Activated CD4-positive, alpha-beta T cell treated with anti-CD3 and anti-CD28 coated beads, Interleukin-2, amount 10 ng/mL, durations not matched to agents 24 days and 14 days (primary cell): ENCODE data around the gene SLC37A3. TPM values are rescaled to one million over a fixed set of nuclear protein-coding genes. Genes with fewer than 3 reads are reported as not detected.
A peak's percentile ranks its signal among the peaks of the same experiment; 100 is the strongest.
"Not testable (repeated sequence)": the region's sequence is repeated elsewhere in the genome, so short reads cannot be mapped to it uniquely, and the experiment has no call there.

ENCODE experiments used
- DNase-seq: peaks from one replicate; pipeline ENCODE4 v3.0.0; 2022
- H3K27ac Mint-ChIP-seq: one replicate; pipeline ENCODE4 v1.8.0; 2022; ENCODE audit warnings: mild to moderate bottlenecking, mixed read lengths
- H3K27me3 Mint-ChIP-seq: one replicate; pipeline ENCODE4 v1.8.0; 2022; ENCODE audit warnings: mixed read lengths
- H3K36me3 Mint-ChIP-seq: one replicate; pipeline ENCODE4 v1.8.0; 2022; ENCODE audit warnings: low read depth, mild to moderate bottlenecking, mixed read lengths
- H3K4me1 Mint-ChIP-seq: one replicate; pipeline ENCODE4 v1.8.0; 2021; ENCODE audit warnings: mixed read lengths
- H3K4me3 Mint-ChIP-seq: one replicate; pipeline ENCODE4 v1.8.0; 2022; ENCODE audit warnings: mild to moderate bottlenecking, moderate library complexity, mixed read lengths
- H3K9me3 Mint-ChIP-seq: one replicate; pipeline ENCODE4 v1.8.0; 2021; ENCODE audit warnings: mixed read lengths
- intact Hi-C: fragments of 100-400 bp; cut with micrococcal nuclease; formaldehyde crosslinking; loops from one replicate; pipeline ENCODE4 v1.15.1; 2023
- total RNA-seq: library from RNA; stranded (reverse); gene quantifications from 2 replicates; pipeline ENCODE4 v1.2.3, GENCODE V29; 2022

Gene SLC37A3
- total RNA-seq, 1 donor from 2014 or later, result 162 TPM

- intact Hi-C loops, result no loop called here
- Mint-ChIP-seq H3K36me3 (peaks cover 32% of the 10 kb centered on the region), H3K4me3 (no peak overlapping the region), H3K27ac (peak overlapping the region; percentile 6), H3K27me3 (no peaks in the 10 kb centered on the region), H3K4me1 (peaks cover 21% of the 10 kb centered on the region), H3K9me3 (no peaks in the 10 kb centered on the region)
- DNase-seq, result peak; percentile 67
Observed at GRCh38 chr7:140417456-140418155, 19.3 kb upstream of the SLC37A3 start.

GRCh38 chr7:140416560-140416959 is 18.2 kb upstream of the SLC37A3 start:
- Mint-ChIP-seq H3K4me1 (peaks cover 21% of the 10 kb centered on the region), H3K4me3 (no peak overlapping the region), H3K9me3 (no peaks in the 10 kb centered on the region), H3K27ac (peak overlapping the region; percentile 41), H3K36me3 (peaks cover 36% of the 10 kb centered on the region), H3K27me3 (no peaks in the 10 kb centered on the region)
- DNase-seq, result no peak
- intact Hi-C loops, result no loop called here

- H3K27me3 Mint-ChIP-seq, intact Hi-C loops, H3K9me3 Mint-ChIP-seq, H3K27ac Mint-ChIP-seq, DNase-seq, H3K4me3 Mint-ChIP-seq: not testable (repeated sequence)
- peaks cover 21% of the 10 kb centered on the region for H3K4me1 Mint-ChIP-seq
- H3K36me3 Mint-ChIP-seq, result peaks cover 41% of the 10 kb centered on the region
Observed at GRCh38 chr7:140415816-140416215, 17.5 kb upstream of the SLC37A3 start.

GRCh38 chr7:140415361-140415760 is 17.0 kb upstream of the SLC37A3 start:
- DNase-seq, result no peak
- intact Hi-C loops, result no loop called here
- H3K27me3 Mint-ChIP-seq, result no peaks in the 10 kb centered on the region
- H3K27ac Mint-ChIP-seq, result no peak overlapping the region
- H3K4me1 Mint-ChIP-seq, result peaks cover 21% of the 10 kb centered on the region
- H3K4me3 Mint-ChIP-seq, result no peak overlapping the region
- H3K9me3 Mint-ChIP-seq, result no peaks in the 10 kb centered on the region
- H3K36me3 Mint-ChIP-seq, result peaks cover 42% of the 10 kb centered on the region

- intact Hi-C loops, result loop anchor here (5.0 kb wide), 2 partner anchors 152 to 342 kb away; partner anchors contain the start of gene PARP12
- peak overlapping the region; percentile 91 for H3K27ac Mint-ChIP-seq
- H3K4me1 Mint-ChIP-seq, result peaks cover 34% of the 10 kb centered on the region
- no peaks in the 10 kb centered on the region for H3K27me3 Mint-ChIP-seq
- no peak for DNase-seq
- H3K36me3 Mint-ChIP-seq, result peaks cover 31% of the 10 kb centered on the region
- peak overlapping the region; percentile 90 for H3K4me3 Mint-ChIP-seq
- no peaks in the 10 kb centered on the region for H3K9me3 Mint-ChIP-seq
Observed at GRCh38 chr7:140404565-140405065, 6.3 kb upstream of the SLC37A3 start.

- H3K27ac Mint-ChIP-seq, result peak within 1 kb of the TSS; percentile 97
- no peaks in the 10 kb centered on the region for H3K9me3 Mint-ChIP-seq
- intact Hi-C loops, result loop anchor here (2.0 to 5.0 kb wide), 4 partner anchors 75 to 342 kb away; partner anchors contain the start of genes MKRN1 and PARP12
- no peaks in the 10 kb centered on the region for H3K27me3 Mint-ChIP-seq
- H3K4me1 Mint-ChIP-seq, result peaks cover 34% of the 10 kb centered on the region
- peak; percentile 88 for DNase-seq
- H3K36me3 Mint-ChIP-seq, result peaks cover 31% of the 10 kb centered on the region
- H3K4me3 Mint-ChIP-seq, result peak within 1 kb of the TSS; percentile 90
Observed at GRCh38 chr7:140403878-140404564, 5.7 kb upstream of the SLC37A3 start, which contains the start of gene RAB19. Gene RAB19, plus strand, starts transcription at chr7:140404058. Its CDS starts 3,589 bp downstream, at chr7:140407647.

GRCh38 chr7:140402178-140402835 is 4.0 kb upstream of the SLC37A3 start:
- intact Hi-C loops, result loop anchor here (1.0 to 5.0 kb wide), 8 partner anchors 14 to 340 kb away; partner anchors contain the start of genes MKRN1 and PARP12
- peak; percentile 69 for DNase-seq
- Mint-ChIP-seq H3K36me3 (peaks cover 27% of the 10 kb centered on the region), H3K27me3 (no peaks in the 10 kb centered on the region), H3K9me3 (no peaks in the 10 kb centered on the region), H3K27ac (peak overlapping the region; percentile 97), H3K4me3 (peak overlapping the region; percentile 90), H3K4me1 (peaks cover 39% of the 10 kb centered on the region)

- no peak for DNase-seq
- Mint-ChIP-seq H3K27ac (peak overlapping the region; percentile 58), H3K27me3 (no peaks in the 10 kb centered on the region), H3K36me3 (peaks cover 33% of the 10 kb centered on the region), H3K4me3 (no peak overlapping the region), H3K9me3 (no peaks in the 10 kb centered on the region), H3K4me1 (peaks cover 46% of the 10 kb centered on the region)
- intact Hi-C loops, result loop anchor here (5.0 kb wide), 2 partner anchors 148 to 338 kb away; partner anchors contain the start of gene PARP12
Observed at GRCh38 chr7:140400381-140400780, 2.1 kb upstream of the SLC37A3 start.

- Mint-ChIP-seq H3K27me3 (no peaks in the 10 kb centered on the region), H3K27ac (peak overlapping the region; percentile 92), H3K4me3 (peak overlapping the region; percentile 96), H3K4me1 (peaks cover 35% of the 10 kb centered on the region), H3K36me3 (peaks cover 30% of the 10 kb centered on the region), H3K9me3 (no peaks in the 10 kb centered on the region)
- no peak for DNase-seq
- intact Hi-C loops, result loop anchor here (1.0 kb wide), 1 partner anchor 11 kb away; no protein-coding TSS in a partner anchor
Observed at GRCh38 chr7:140398821-140399220, 491 bp upstream of the SLC37A3 start.

- Mint-ChIP-seq H3K4me3 (no peak overlapping the region), H3K4me1 (peaks cover 12% of the 10 kb centered on the region), H3K9me3 (no peaks in the 10 kb centered on the region), H3K27me3 (no peaks in the 10 kb centered on the region), H3K36me3 (peaks cover 27% of the 10 kb centered on the region), H3K27ac (no peak overlapping the region)
- intact Hi-C loops, result no loop called here
- DNase-seq, result no peak
Observed at GRCh38 chr7:140393756-140394306, 4.5 kb downstream of the SLC37A3 start.

- Mint-ChIP-seq H3K9me3 (no peaks in the 10 kb centered on the region), H3K4me3 (no peak overlapping the region), H3K27ac (no peak overlapping the region), H3K27me3 (no peaks in the 10 kb centered on the region), H3K4me1 (peaks cover 12% of the 10 kb centered on the region), H3K36me3 (peaks cover 23% of the 10 kb centered on the region)
- DNase-seq, result no peak
- intact Hi-C loops, result loop anchor here (2.0 kb wide), 1 partner anchor 33 kb away; no protein-coding TSS in a partner anchor
Observed at GRCh38 chr7:140391634-140392033, 6.7 kb downstream of the SLC37A3 start.

- no peak overlapping the region for H3K27ac Mint-ChIP-seq
- H3K4me3 Mint-ChIP-seq, result no peak overlapping the region
- intact Hi-C loops, result loop anchor here (2.0 kb wide), 1 partner anchor 32 kb away; no protein-coding TSS in a partner anchor
- no peaks in the 10 kb centered on the region for H3K27me3 Mint-ChIP-seq
- DNase-seq, result peak; percentile 68
- no peaks in the 10 kb centered on the region for H3K9me3 Mint-ChIP-seq
- peaks cover 19% of the 10 kb centered on the region for H3K36me3 Mint-ChIP-seq
- H3K4me1 Mint-ChIP-seq, result peaks cover 7% of the 10 kb centered on the region
Observed at GRCh38 chr7:140390466-140391190, 7.7 kb downstream of the SLC37A3 start.

- Mint-ChIP-seq H3K27ac (no peak overlapping the region), H3K9me3 (no peaks in the 10 kb centered on the region), H3K4me3 (no peak overlapping the region), H3K27me3 (no peaks in the 10 kb centered on the region), H3K36me3 (peaks cover 25% of the 10 kb centered on the region), H3K4me1 (peaks cover 13% of the 10 kb centered on the region)
- intact Hi-C loops, result loop anchor here (2.0 kb wide), 1 partner anchor 31 kb away; no protein-coding TSS in a partner anchor
- DNase-seq, result no peak
Observed at GRCh38 chr7:140390034-140390433, 8.3 kb downstream of the SLC37A3 start.
